HCT116 (cell line): Measurements from ENCODE around the gene SH3BGR. TPM values are rescaled to one million over a fixed set of nuclear protein-coding genes. Genes with fewer than 3 reads are reported as not detected.

Experiments
- ATAC-seq: fragments of 200-7000 bp; cut with Tn5 transposase; 2 replicates; pipeline ENCODE4 v1.9.1; 2020; ENCODE audit warnings: mild to moderate bottlenecking, moderate library complexity
- BruUV-seq: library from RNA; stranded (reverse); fragments of 400-500 nt; replicated peaks from 2 replicates; lab custom pipeline; 2021; lab: Mats Ljungman, UMichigan
- CTCF ChIA-PET: fragments of 300-600 bp; sonication (Branson Sonifier 250); formaldehyde crosslinking; loops from one replicate; lab custom pipeline; 2021; ENCODE audit warnings: antibody characterized with exemption; lab: Charles Lee
- POLR2A ChIA-PET: fragments of 300-600, 350-600 bp; sonication (Branson Sonifier 250); formaldehyde crosslinking; loops from one replicate; lab custom pipeline; 2021; ENCODE audit warnings: antibody characterized with exemption; lab: Charles Lee
- RAD21 ChIA-PET, 2 experiments: fragments of 300-600 bp; sonication (Branson Sonifier 250); formaldehyde crosslinking; loops; one replicate each; lab custom pipeline; 2023; ENCODE audit warnings: low total read pairs in 2 of 2; ENCODE audit not compliant: uncharacterized antibody in 2 of 2, unreplicated experiment in 2 of 2, low non-redundant PET in 1 of 2; lab: Charles Lee
- DNase-seq: peaks from one replicate; pipeline ENCODE4 v3.0.0-alpha.2; 2010; ENCODE audit warnings: low read depth, low spot score
- H2AFZ ChIP-seq: fragments of 200-600 bp; shearing (Covaris generic), sonication (generic); 2 replicates; pipeline ENCODE4 v1.6.1; 2017; ENCODE audit warnings: low read depth, mixed run types, mixed read lengths, antibody characterized with exemption, low read length; ENCODE audit not compliant: poor library complexity, severe bottlenecking
- H3K27ac ChIP-seq: 2 replicates; pipeline ENCODE4 v1.5.1; 2012; ENCODE audit warnings: low read depth, low read length
- H3K27me3 ChIP-seq: fragments of 200-600 bp; sonication (generic); 2 replicates; pipeline ENCODE4 v1.6.1; 2016; ENCODE audit warnings: mixed run types, low read length, mixed read lengths; ENCODE audit not compliant: insufficient read depth
- H3K36me3 ChIP-seq, 2 experiments: fragments of 200-500 bp in 1 of 2; fragments of 200-600 bp in 1 of 2; sonication (Bioruptor generic) in 1 of 2; sonication (generic) in 1 of 2; 2 replicates each; pipeline versions ENCODE4 v1.5.1 to v1.6.1; 2014 to 2016; ENCODE audit warnings: low read length in 2 of 2, inconsistent platforms in 1 of 2, mixed read lengths in 1 of 2, mixed run types in 1 of 2; ENCODE audit not compliant: insufficient read depth in 2 of 2, control insufficient read depth in 1 of 2
- H3K4me1 ChIP-seq, 2 experiments: fragments of 200-600 bp in 1 of 2; sonication (generic) in 1 of 2; 2 replicates each; pipeline versions ENCODE4 v1.5.1 to v1.6.1; 2012 to 2017; ENCODE audit warnings: low read length in 2 of 2, inconsistent platforms in 1 of 2, mild to moderate bottlenecking in 1 of 2, mixed read lengths in 1 of 2, mixed run types in 1 of 2, moderate library complexity in 1 of 2; ENCODE audit not compliant: insufficient read depth in 2 of 2, control insufficient read depth in 1 of 2
- H3K4me2 ChIP-seq: fragments of 200-600 bp; sonication (generic); 2 replicates; pipeline ENCODE4 v1.6.1; 2017; ENCODE audit warnings: mixed run types, low read length, mixed read lengths
- H3K4me3 ChIP-seq, 2 experiments: fragments of 200-600 bp in 1 of 2; sonication (generic) in 1 of 2; replicated peaks in 1 of 2; 2 replicates each; pipeline ENCODE4 v1.5.1; 2011 to 2016; ENCODE audit warnings: low read length in 2 of 2, control low read depth in 1 of 2, low read depth in 1 of 2, mild to moderate bottlenecking in 1 of 2, mixed read lengths in 1 of 2, mixed run types in 1 of 2
- H3K79me2 ChIP-seq: fragments of 200-600 bp; sonication (generic); 2 replicates; pipeline ENCODE4 v1.6.1; 2017; ENCODE audit warnings: mild to moderate bottlenecking, mixed run types, low read length, moderate library complexity, mixed read lengths; ENCODE audit not compliant: insufficient read depth
- H3K9ac ChIP-seq: fragments of 200-600 bp; sonication (generic); 2 replicates; pipeline ENCODE4 v1.6.1; 2016; ENCODE audit warnings: low read length, mixed read lengths
- H3K9me2 ChIP-seq: fragments of 200-600 bp; sonication (generic), shearing (Covaris generic); 2 replicates; pipeline ENCODE4 v1.6.1; 2017; ENCODE audit warnings: mixed run types, mild to moderate bottlenecking, moderate library complexity; ENCODE audit not compliant: insufficient read depth
- H3K9me3 ChIP-seq, 2 experiments: fragments of 200-500 bp in 1 of 2; fragments of 200-600 bp in 1 of 2; sonication (Bioruptor generic) in 1 of 2; sonication (generic) in 1 of 2; 2 replicates each; pipeline ENCODE4 v1.6.1; 2014 to 2017; ENCODE audit warnings: low read length in 2 of 2, mixed read lengths in 2 of 2, inconsistent platforms in 1 of 2, low read depth in 1 of 2, mild to moderate bottlenecking in 1 of 2, mixed run types in 1 of 2, moderate library complexity in 1 of 2; ENCODE audit not compliant: control insufficient read depth in 1 of 2, insufficient read depth in 1 of 2
- H4K20me1 ChIP-seq: fragments of 200-600 bp; sonication (generic), shearing (Covaris generic); 2 replicates; pipeline ENCODE4 v1.6.1; 2017; ENCODE audit warnings: mixed run types, mild to moderate bottlenecking, moderate library complexity; ENCODE audit not compliant: insufficient read depth
- CBX3 ChIP-seq: IDR thresholded peaks from 2 replicates; pipeline ENCODE4 v1.6.1; 2012; ENCODE audit warnings: low read depth
- EGR1 ChIP-seq: IDR thresholded peaks from 2 replicates; pipeline ENCODE4 v1.6.1; 2012; ENCODE audit warnings: low read depth
- ELF1 ChIP-seq: IDR thresholded peaks from 2 replicates; pipeline ENCODE4 v1.6.1; 2012; ENCODE audit warnings: low read depth, borderline replicate concordance
- EZH2phosphoT487 ChIP-seq: fragments of 200-600 bp; IDR thresholded peaks from 2 replicates; pipeline ENCODE4 v1.6.1; 2018; ENCODE audit warnings: antibody characterized with exemption, borderline replicate concordance
- FOSL1 ChIP-seq: IDR thresholded peaks from 2 replicates; pipeline ENCODE4 v1.6.1; 2012; ENCODE audit warnings: low read depth
- JUND ChIP-seq: IDR thresholded peaks from 2 replicates; pipeline ENCODE4 v1.6.1; 2012
- RAD21 ChIP-seq: IDR thresholded peaks from 2 replicates; pipeline ENCODE4 v1.6.1; 2012; ENCODE audit warnings: low read depth, mild to moderate bottlenecking
- SIN3A ChIP-seq: IDR thresholded peaks from 2 replicates; pipeline ENCODE4 v1.6.1; 2012; ENCODE audit warnings: low read depth
- SP1 ChIP-seq: IDR thresholded peaks from 2 replicates; pipeline ENCODE4 v1.6.1; 2012; ENCODE audit warnings: low read depth
- SRF ChIP-seq: IDR thresholded peaks from 2 replicates; pipeline ENCODE4 v1.6.1; 2012; ENCODE audit warnings: low read depth
- YY1 ChIP-seq: IDR thresholded peaks from 2 replicates; pipeline ENCODE4 v1.6.1; 2011; ENCODE audit warnings: low read length, low read depth, moderate library complexity, mild to moderate bottlenecking; ENCODE audit not compliant: insufficient replicate concordance; ENCODE audit errors: extremely low read depth
- ZFX ChIP-seq: fragments of 450-650 bp; IDR thresholded peaks from 2 replicates; pipeline ENCODE4 v1.6.1; 2017
- ZNF274 ChIP-seq: fragments of 200-500 bp; sonication (Bioruptor generic); IDR thresholded peaks from 2 replicates; pipeline ENCODE4 v1.6.1; 2014; ENCODE audit warnings: mild to moderate bottlenecking, low read depth, low read length, inconsistent platforms
- intact Hi-C: fragments of 100-400 bp; cut with micrococcal nuclease; formaldehyde crosslinking; loops from 2 replicates; pipeline ENCODE4 v1.10.0; 2022
- total RNA-seq: library from RNA; stranded (reverse); gene quantifications from one replicate; pipeline ENCODE4 v1.2.1, GENCODE V29; 2021; ENCODE audit not compliant: unreplicated experiment
- TF ChIP-seq, protein P1 (sequence below): IDR thresholded peaks from 2 replicates; pipeline ENCODE4 v1.6.1; 2012
- TF ChIP-seq, protein P2 (sequence below), 3 experiments: fragments of 200-600 bp in 1 of 3; sonication (generic) in 1 of 3; IDR thresholded peaks in 2 of 3; conservative IDR thresholded peaks in 1 of 3; 2 replicates each; pipeline ENCODE4 v1.5.1; 2012 to 2017; ENCODE audit warnings: low read depth in 2 of 3, low read length in 2 of 3, antibody characterized with exemption in 1 of 3, borderline replicate concordance in 1 of 3, control low read depth in 1 of 3, mild to moderate bottlenecking in 1 of 3, mixed read lengths in 1 of 3, mixed run types in 1 of 3, moderate library complexity in 1 of 3; ENCODE audit not compliant: insufficient read depth in 1 of 3
- TF ChIP-seq, protein P3 (sequence below): IDR thresholded peaks from 2 replicates; pipeline ENCODE4 v1.6.1; 2012; ENCODE audit warnings: low read depth

SH3BGR gene
- total RNA-seq, 1 experiment from 2014 or later = 4.8 TPM

DNA sequence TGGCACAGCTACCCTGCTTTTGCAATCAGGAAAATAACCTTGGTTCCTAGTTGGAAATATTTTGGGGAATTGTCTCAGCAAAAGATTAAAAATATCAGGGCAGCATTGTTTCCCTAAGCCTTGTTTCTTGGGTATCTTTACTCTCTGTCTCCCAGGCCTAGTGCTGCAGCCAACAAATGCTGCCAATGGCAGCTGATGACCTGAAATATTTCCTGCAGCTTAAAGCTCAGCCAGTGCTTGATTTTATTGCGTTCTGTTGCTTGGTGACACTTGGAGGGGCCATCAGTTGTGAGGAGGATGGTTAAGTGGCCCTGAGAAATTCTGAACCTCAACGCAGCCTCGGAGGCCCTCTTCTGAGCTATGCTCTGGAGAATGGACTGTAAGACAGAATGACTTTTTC, 101.6 kb downstream of the SH3BGR start:
- ChIA-PET RAD21 (no interaction called here), CTCF (no interaction called here), POLR2A (no interaction called here)
- Histone ChIP-seq H3K4me3 (no peak overlapping the region), H3K9ac (no peak overlapping the region), H3K36me3 (no peaks in the 10 kb centered on the region), H3K9me3 (no peaks in the 10 kb centered on the region), H4K20me1 (no peaks in the 10 kb centered on the region), H3K27me3 (no peaks in the 10 kb centered on the region), H3K9me2 (no peaks in the 10 kb centered on the region), H3K4me2 (no peak overlapping the region), H2AFZ (no peak overlapping the region), H3K4me1 (no peaks in the 10 kb centered on the region), H3K79me2 (no peaks in the 10 kb centered on the region), H3K27ac (no peak overlapping the region)
- DNase-seq (no peak), ATAC-seq (no peak)
- TF ChIP-seq ZFX = no peak
- BruUV-seq = no TSS peak
- intact Hi-C loops = no loop called here

GRCh38 chr21:39555911-39556590, 104.3 kb downstream of the SH3BGR start:
- RAD21 ChIA-PET = no interaction called here
- CTCF ChIA-PET = no interaction called here
- no peaks in the 10 kb centered on the region for H3K4me1 ChIP-seq
- POLR2A ChIA-PET = no interaction called here
- H2AFZ ChIP-seq = no peak overlapping the region
- BruUV-seq = no TSS peak
- H3K27me3 ChIP-seq = no peaks in the 10 kb centered on the region
- intact Hi-C loops = no loop called here
- ATAC-seq = no peak
- no peak overlapping the region for H3K9ac ChIP-seq
- no peaks in the 10 kb centered on the region for H4K20me1 ChIP-seq
- H3K4me2 ChIP-seq = no peak overlapping the region
- TF ChIP-seq EGR1 (no peak), JUND (no peak), SIN3A (no peak), ZFX (no peak), RAD21 (no peak), YY1 (no peak), CBX3 (no peak), SP1 (no peak), FOSL1 (no peak), ZNF274 (no peak), SRF (no peak), EZH2phosphoT487 (no peak), ELF1 (no peak)
- TF ChIP-seq, protein P1, sequence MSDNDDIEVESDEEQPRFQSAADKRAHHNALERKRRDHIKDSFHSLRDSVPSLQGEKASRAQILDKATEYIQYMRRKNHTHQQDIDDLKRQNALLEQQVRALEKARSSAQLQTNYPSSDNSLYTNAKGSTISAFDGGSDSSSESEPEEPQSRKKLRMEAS = no peak
- TF ChIP-seq, protein P2, sequence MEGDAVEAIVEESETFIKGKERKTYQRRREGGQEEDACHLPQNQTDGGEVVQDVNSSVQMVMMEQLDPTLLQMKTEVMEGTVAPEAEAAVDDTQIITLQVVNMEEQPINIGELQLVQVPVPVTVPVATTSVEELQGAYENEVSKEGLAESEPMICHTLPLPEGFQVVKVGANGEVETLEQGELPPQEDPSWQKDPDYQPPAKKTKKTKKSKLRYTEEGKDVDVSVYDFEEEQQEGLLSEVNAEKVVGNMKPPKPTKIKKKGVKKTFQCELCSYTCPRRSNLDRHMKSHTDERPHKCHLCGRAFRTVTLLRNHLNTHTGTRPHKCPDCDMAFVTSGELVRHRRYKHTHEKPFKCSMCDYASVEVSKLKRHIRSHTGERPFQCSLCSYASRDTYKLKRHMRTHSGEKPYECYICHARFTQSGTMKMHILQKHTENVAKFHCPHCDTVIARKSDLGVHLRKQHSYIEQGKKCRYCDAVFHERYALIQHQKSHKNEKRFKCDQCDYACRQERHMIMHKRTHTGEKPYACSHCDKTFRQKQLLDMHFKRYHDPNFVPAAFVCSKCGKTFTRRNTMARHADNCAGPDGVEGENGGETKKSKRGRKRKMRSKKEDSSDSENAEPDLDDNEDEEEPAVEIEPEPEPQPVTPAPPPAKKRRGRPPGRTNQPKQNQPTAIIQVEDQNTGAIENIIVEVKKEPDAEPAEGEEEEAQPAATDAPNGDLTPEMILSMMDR (IDR thresholded peaks at IDR 0.05 in 2 of 3, conservative IDR thresholded peaks at IDR 0.05 in 1 of 3; ENCODE audit: borderline replicate concordance in 1 of 3, insufficient read depth in 1 of 3, low read depth in 2 of 3, low read length in 2 of 3) = no peak
- TF ChIP-seq, protein P3, sequence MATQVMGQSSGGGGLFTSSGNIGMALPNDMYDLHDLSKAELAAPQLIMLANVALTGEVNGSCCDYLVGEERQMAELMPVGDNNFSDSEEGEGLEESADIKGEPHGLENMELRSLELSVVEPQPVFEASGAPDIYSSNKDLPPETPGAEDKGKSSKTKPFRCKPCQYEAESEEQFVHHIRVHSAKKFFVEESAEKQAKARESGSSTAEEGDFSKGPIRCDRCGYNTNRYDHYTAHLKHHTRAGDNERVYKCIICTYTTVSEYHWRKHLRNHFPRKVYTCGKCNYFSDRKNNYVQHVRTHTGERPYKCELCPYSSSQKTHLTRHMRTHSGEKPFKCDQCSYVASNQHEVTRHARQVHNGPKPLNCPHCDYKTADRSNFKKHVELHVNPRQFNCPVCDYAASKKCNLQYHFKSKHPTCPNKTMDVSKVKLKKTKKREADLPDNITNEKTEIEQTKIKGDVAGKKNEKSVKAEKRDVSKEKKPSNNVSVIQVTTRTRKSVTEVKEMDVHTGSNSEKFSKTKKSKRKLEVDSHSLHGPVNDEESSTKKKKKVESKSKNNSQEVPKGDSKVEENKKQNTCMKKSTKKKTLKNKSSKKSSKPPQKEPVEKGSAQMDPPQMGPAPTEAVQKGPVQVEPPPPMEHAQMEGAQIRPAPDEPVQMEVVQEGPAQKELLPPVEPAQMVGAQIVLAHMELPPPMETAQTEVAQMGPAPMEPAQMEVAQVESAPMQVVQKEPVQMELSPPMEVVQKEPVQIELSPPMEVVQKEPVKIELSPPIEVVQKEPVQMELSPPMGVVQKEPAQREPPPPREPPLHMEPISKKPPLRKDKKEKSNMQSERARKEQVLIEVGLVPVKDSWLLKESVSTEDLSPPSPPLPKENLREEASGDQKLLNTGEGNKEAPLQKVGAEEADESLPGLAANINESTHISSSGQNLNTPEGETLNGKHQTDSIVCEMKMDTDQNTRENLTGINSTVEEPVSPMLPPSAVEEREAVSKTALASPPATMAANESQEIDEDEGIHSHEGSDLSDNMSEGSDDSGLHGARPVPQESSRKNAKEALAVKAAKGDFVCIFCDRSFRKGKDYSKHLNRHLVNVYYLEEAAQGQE = no peak
- no peaks in the 10 kb centered on the region for H3K36me3 ChIP-seq
- H3K9me2 ChIP-seq = no peaks in the 10 kb centered on the region
- H3K27ac ChIP-seq = no peak overlapping the region
- H3K4me3 ChIP-seq = no peak overlapping the region
- no peaks in the 10 kb centered on the region for H3K79me2 ChIP-seq
- H3K9me3 ChIP-seq = no peaks in the 10 kb centered on the region
- no peak for DNase-seq
